Keratinocyte (primary cell): Measurements from ENCODE around the gene TMEM120B. TPM values are rescaled to one million over a fixed set of nuclear protein-coding genes. Genes with fewer than 3 reads are reported as not detected.

Experiments used
- DNase-seq: peaks from one replicate; pipeline ENCODE4 v3.0.0-alpha.2; 2011; ENCODE audit warnings: low read depth, missing footprints, low spot score
- FAIRE-seq: peaks from 2 replicates; lab custom pipeline; 2011; peaks lifted over from hg19 to GRCh38; lab: Jason Lieb, UNC
- H2AFZ ChIP-seq: 2 replicates; pipeline ENCODE4 v1.6.0; 2012; ENCODE audit warnings: low read length, control low read depth, inconsistent platforms; ENCODE audit not compliant: control insufficient read depth
- H3K27ac ChIP-seq: 2 replicates; pipeline ENCODE4 v1.5.1; 2011; ENCODE audit warnings: low read length; ENCODE audit not compliant: control insufficient read depth, insufficient read depth
- H3K27me3 ChIP-seq: 3 replicates; pipeline ENCODE4 v1.6.0; 2011; ENCODE audit warnings: low read length; ENCODE audit not compliant: control insufficient read depth, insufficient read depth; ENCODE audit errors: extremely low read depth
- H3K36me3 ChIP-seq, 2 experiments: 2 replicates in 1 of 2; 3 replicates in 1 of 2; pipeline ENCODE4 v1.5.1; 2011; ENCODE audit warnings: low read length in 2 of 2, mild to moderate bottlenecking in 1 of 2; ENCODE audit not compliant: control insufficient read depth in 2 of 2, insufficient read depth in 2 of 2; ENCODE audit errors: extremely low read depth in 1 of 2
- H3K4me1 ChIP-seq: 3 replicates; pipeline ENCODE4 v1.5.1; 2011; ENCODE audit warnings: low read length; ENCODE audit not compliant: control insufficient read depth, insufficient read depth; ENCODE audit errors: extremely low read depth
- H3K4me2 ChIP-seq: 3 replicates; pipeline ENCODE4 v1.6.0; 2011; ENCODE audit warnings: low read depth, low read length; ENCODE audit not compliant: control insufficient read depth, insufficient read depth; ENCODE audit errors: extremely low read depth
- H3K4me3 ChIP-seq, 3 experiments: fragments of 200-600 bp in 1 of 3; sonication (generic) in 1 of 3; 2 replicates in 2 of 3; 3 replicates in 1 of 3; pipeline ENCODE4 v1.5.1; 2011 to 2016; ENCODE audit warnings: low read length in 3 of 3, mild to moderate bottlenecking in 3 of 3, control low read depth in 2 of 3, inconsistent platforms in 1 of 3, low read depth in 1 of 3, mixed read lengths in 1 of 3, mixed run types in 1 of 3, moderate library complexity in 1 of 3; ENCODE audit not compliant: control insufficient read depth in 2 of 3, insufficient read depth in 2 of 3; ENCODE audit errors: extremely low read depth in 1 of 3
- H3K79me2 ChIP-seq: 2 replicates; pipeline ENCODE4 v1.6.0; 2012; ENCODE audit warnings: low read length; ENCODE audit not compliant: control insufficient read depth, insufficient read depth
- H3K9ac ChIP-seq: 3 replicates; pipeline ENCODE4 v1.6.0; 2011; ENCODE audit warnings: low read length; ENCODE audit not compliant: control insufficient read depth, insufficient read depth; ENCODE audit errors: extremely low read depth
- H3K9me1 ChIP-seq: 3 replicates; pipeline ENCODE4 v1.6.0; 2011; ENCODE audit warnings: low read length; ENCODE audit not compliant: control insufficient read depth, insufficient read depth; ENCODE audit errors: extremely low read depth
- H3K9me3 ChIP-seq: 2 replicates; pipeline ENCODE4 v1.5.1; 2012; ENCODE audit warnings: low read depth, low read length; ENCODE audit not compliant: control insufficient read depth
- H4K20me1 ChIP-seq: 3 replicates; pipeline ENCODE4 v1.6.0; 2011; ENCODE audit warnings: low read length; ENCODE audit not compliant: control insufficient read depth, insufficient read depth; ENCODE audit errors: extremely low read depth
- EZH2 ChIP-seq: IDR thresholded peaks from one replicate; pipeline ENCODE4 v1.6.1; 2012; ENCODE audit warnings: inconsistent platforms, mild to moderate bottlenecking, low read length, moderate library complexity
- dilution Hi-C: fragments of 300-500 bp; cut with MboI; formaldehyde crosslinking; loops from one replicate; pipeline ENCODE4 v1.7.0; 2020; ENCODE audit warnings: low sequenced_read_pairs; ENCODE audit not compliant: extremely low pct_ligation_motif_present
- polyA plus RNA-seq, 5 experiments: library from polyadenylated mRNA; depleted of rRNA in 3 of 5; stranded (reverse) in 3 of 5; stranded (forward) in 1 of 5; unstranded in 1 of 5; fragments of >200 nt; gene quantifications; 1 replicate in 1 of 5; 2 replicates in 3 of 5; 3 replicates in 1 of 5; pipeline versions ENCODE4 v1.2.1 to v1.2.3, GENCODE V29; 2011 to 2012; ENCODE audit warnings: missing spikeins in 2 of 5, low read depth in 1 of 5, low replicate concordance in 1 of 5
- TF ChIP-seq, protein P1 (sequence below), 3 experiments: IDR thresholded peaks in 1 of 3; conservative IDR thresholded peaks in 1 of 3; optimal IDR thresholded peaks in 1 of 3; 2 replicates in 2 of 3; 3 replicates in 1 of 3; pipeline versions ENCODE3 to v1.5.1; 2011; ENCODE audit warnings: low read length in 3 of 3, mild to moderate bottlenecking in 3 of 3, moderate library complexity in 2 of 3, control low read depth in 1 of 3, inconsistent platforms in 1 of 3; ENCODE audit not compliant: insufficient read depth in 2 of 3; ENCODE audit errors: extremely low read depth in 1 of 3

TMEM120B gene
- polyA plus RNA-seq, 1 donor (not counting 4 experiments of a cell fraction or from before 2014, with no cell fraction given): 6.9 TPM

DNA sequence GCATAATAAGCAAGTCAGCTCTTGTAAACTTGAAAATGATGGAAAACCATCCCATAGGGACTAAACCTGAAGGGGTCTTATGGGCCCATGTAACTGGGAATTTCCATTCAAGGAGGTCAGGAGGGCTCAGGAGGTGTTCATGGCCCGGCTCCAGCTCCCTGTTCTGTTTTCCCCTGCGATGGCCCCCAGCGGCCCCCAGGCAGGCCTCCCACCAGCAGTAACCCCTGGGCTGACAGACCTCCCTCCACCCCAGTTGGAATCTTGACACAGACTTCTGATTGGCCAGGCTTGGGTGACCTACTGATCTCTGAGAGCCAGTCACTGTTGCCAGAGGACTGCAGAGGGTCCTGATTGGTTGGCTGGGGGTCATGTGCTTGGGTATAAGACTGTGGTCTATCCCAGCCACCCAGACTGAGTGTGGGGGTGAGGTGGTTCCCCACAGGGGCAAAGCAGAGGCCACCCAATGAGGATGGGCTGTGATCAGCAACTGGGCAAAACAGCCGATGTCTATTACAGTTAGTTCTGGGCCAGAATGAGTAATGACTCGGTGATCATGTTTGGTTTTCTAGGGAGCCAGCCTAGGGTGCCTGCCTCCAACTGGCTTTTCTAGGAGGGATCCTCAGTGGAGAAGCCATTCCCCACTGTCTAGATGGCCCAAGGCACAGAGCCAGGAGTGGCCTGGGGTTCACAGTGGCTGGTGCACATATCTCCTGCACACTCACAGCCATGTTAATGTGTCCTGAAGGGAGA lies 53.9 kb downstream of the TMEM120B start:
- no peak overlapping the region for H3K9ac ChIP-seq
- TF ChIP-seq EZH2: no peak
- TF ChIP-seq, protein P1, sequence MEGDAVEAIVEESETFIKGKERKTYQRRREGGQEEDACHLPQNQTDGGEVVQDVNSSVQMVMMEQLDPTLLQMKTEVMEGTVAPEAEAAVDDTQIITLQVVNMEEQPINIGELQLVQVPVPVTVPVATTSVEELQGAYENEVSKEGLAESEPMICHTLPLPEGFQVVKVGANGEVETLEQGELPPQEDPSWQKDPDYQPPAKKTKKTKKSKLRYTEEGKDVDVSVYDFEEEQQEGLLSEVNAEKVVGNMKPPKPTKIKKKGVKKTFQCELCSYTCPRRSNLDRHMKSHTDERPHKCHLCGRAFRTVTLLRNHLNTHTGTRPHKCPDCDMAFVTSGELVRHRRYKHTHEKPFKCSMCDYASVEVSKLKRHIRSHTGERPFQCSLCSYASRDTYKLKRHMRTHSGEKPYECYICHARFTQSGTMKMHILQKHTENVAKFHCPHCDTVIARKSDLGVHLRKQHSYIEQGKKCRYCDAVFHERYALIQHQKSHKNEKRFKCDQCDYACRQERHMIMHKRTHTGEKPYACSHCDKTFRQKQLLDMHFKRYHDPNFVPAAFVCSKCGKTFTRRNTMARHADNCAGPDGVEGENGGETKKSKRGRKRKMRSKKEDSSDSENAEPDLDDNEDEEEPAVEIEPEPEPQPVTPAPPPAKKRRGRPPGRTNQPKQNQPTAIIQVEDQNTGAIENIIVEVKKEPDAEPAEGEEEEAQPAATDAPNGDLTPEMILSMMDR (optimal IDR thresholded peaks at IDR 0.05 in 1 of 3, IDR thresholded peaks at IDR 0.05 in 1 of 3, conservative IDR thresholded peaks at IDR 0.05 in 1 of 3; ENCODE audit: extremely low read depth in 1 of 3, insufficient read depth in 2 of 3, low read length in 3 of 3): no peak
- no peak overlapping the region for H2AFZ ChIP-seq
- H3K4me1 ChIP-seq: peaks cover 7% of the 10 kb centered on the region
- H3K9me1 ChIP-seq: no peaks in the 10 kb centered on the region
- dilution Hi-C loops: no loop called here
- no peaks in the 10 kb centered on the region for H3K79me2 ChIP-seq
- H3K4me3 ChIP-seq: no peak overlapping the region
- H4K20me1 ChIP-seq: no peaks in the 10 kb centered on the region
- H3K4me2 ChIP-seq: no peak overlapping the region
- FAIRE-seq (no peak), DNase-seq (no peak)
- H3K27me3 ChIP-seq: no peaks in the 10 kb centered on the region
- no peaks in the 10 kb centered on the region for H3K9me3 ChIP-seq
- H3K36me3 ChIP-seq: peaks cover 2 to 3% of the 10 kb centered on the region in 2 experiments
- no peak overlapping the region for H3K27ac ChIP-seq

DNA sequence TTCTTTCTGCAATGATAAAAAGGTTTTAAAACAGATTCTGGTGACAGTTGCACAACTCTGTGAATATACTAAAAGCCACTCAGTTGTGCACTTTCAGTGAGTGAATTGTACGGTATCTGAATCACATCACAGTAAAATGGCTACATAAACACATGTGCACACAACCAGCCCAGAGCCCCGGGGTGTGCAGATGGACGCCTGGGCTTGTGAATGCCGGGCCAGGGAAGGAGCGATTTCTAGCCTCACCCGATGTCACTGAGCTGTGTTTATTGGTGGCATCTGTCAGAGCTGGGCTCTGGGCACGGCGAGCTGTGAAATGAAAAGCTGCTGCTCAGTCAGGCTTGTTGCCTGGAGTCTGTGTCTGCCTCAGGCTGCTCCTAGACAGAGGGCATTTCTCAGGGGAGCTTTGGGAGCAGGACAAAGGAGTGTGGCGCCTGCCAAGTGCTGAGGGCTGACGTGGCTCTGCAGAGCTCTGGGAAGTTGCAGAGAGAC lies 55.0 kb downstream of the TMEM120B start:
- dilution Hi-C loops: no loop called here
- no peak overlapping the region for H3K9ac ChIP-seq
- H3K9me1 ChIP-seq: no peaks in the 10 kb centered on the region
- TF ChIP-seq EZH2: no peak
- TF ChIP-seq, protein P1 (optimal IDR thresholded peaks at IDR 0.05 in 1 of 3, IDR thresholded peaks at IDR 0.05 in 1 of 3, conservative IDR thresholded peaks at IDR 0.05 in 1 of 3; ENCODE audit: extremely low read depth in 1 of 3, insufficient read depth in 2 of 3, low read length in 3 of 3): no peak
- H3K36me3 ChIP-seq: peaks cover 0 to 3% of the 10 kb centered on the region in 2 experiments
- FAIRE-seq (no peak), DNase-seq (no peak)
- H3K4me2 ChIP-seq: no peak overlapping the region
- H3K4me3 ChIP-seq: no peak overlapping the region
- no peaks in the 10 kb centered on the region for H3K27me3 ChIP-seq
- H3K4me1 ChIP-seq: peaks cover 7% of the 10 kb centered on the region
- no peak overlapping the region for H3K27ac ChIP-seq
- H3K9me3 ChIP-seq: no peaks in the 10 kb centered on the region
- H2AFZ ChIP-seq: no peak overlapping the region
- no peaks in the 10 kb centered on the region for H3K79me2 ChIP-seq
- H4K20me1 ChIP-seq: no peaks in the 10 kb centered on the region
